Measurements from ENCODE around the gene CAST.

The CAST gene

GRCh38 chr5:96706433-96707111, 44.4 kb downstream of the CAST start:
- no peak for DNase-seq (ENCODE audit: low read depth in 2 of 3, low spot score in 1 of 3)

DNA sequence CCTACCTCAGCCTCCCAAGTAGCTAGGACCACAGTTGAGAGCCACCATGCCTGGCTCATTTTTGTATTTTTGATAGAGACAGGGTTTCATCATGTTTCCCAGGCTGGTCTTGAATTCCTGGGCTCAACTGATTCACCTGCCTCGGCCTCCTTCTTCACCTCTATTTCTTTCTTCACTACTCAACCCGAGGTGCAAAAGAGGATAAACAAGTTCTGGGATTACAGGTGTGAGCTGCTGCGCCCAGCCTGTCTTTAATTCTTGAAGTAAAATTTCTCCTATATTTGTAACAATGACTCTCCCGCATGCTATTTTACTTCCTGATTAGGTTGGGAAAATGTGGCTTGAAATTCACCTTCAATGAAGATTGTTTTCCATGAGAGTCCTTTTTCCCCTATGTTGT, 46.4 kb downstream of the CAST start:
- DNase-seq (ENCODE audit: low read depth in 2 of 3, low spot score in 1 of 3): no peak

GRCh38 chr5:96709152-96709821, 47.1 kb downstream of the CAST start:
- no peak for DNase-seq (ENCODE audit: low read depth in 2 of 3, low spot score in 1 of 3)

- no peak for DNase-seq (ENCODE audit: low read depth in 2 of 3, low spot score in 1 of 3)
These were observed 50.0 kb downstream of the CAST start for GRCh38 chr5:96712100-96712746.

DNA sequence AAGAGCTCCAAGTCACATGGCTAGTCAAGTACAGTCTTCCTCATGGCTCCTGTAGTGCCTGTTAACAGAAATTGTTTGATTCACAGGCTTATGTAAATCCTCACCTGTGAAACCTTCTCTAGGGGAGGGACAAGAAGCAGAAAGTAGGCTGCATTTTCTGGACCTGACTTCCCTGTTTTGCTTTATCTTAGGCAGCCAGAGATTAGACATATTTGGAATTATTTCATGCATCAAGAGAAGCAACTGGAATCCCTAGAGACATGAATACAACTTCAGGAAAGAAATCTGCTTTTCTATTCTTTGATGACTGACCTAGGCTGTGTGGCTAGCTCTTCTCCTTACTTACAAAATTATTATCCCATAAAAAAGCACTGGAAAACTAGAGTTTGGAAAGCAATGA, 52.3 kb downstream of the CAST start:
- no peak for DNase-seq (ENCODE audit: low read depth in 2 of 3, low spot score in 1 of 3)

DNA sequence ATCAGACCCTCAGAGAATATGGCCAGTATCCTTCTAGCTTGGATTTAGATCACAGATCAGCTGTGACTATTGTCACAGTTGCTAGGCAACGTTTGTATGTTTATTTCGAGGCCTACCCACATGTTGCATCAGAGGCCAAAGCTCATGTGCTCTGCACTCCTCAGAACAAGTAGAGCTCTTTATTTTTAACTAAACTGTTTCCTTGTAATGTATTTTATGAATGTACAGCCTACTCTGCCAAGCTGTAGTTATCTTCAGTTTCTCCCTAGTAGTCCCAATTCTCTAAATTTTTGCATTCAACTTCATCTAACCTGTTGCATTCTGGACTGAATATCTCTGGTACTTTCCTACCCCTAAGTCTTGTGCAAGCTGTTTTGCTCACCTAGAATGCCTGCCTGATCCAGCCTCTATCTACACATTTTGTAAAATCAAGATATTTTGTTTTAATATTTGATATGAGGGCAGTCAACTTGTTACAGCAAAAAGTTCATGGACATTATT, 52.8 kb downstream of the CAST start:
- DNase-seq (ENCODE audit: low read depth in 2 of 3, low spot score in 1 of 3): no peak

- no peak for DNase-seq (ENCODE audit: low read depth in 2 of 3, low spot score in 1 of 3)
These were observed 53.8 kb downstream of the CAST start for GRCh38 chr5:96716007-96716406.

- DNase-seq (ENCODE audit: low read depth in 2 of 3, low spot score in 1 of 3): no peak
These were observed 54.5 kb downstream of the CAST start for GRCh38 chr5:96716716-96717115.

- DNase-seq (ENCODE audit: low read depth in 2 of 3, low spot score in 1 of 3): no peak
These were observed 55.7 kb downstream of the CAST start for GRCh38 chr5:96717874-96718273.

DNA sequence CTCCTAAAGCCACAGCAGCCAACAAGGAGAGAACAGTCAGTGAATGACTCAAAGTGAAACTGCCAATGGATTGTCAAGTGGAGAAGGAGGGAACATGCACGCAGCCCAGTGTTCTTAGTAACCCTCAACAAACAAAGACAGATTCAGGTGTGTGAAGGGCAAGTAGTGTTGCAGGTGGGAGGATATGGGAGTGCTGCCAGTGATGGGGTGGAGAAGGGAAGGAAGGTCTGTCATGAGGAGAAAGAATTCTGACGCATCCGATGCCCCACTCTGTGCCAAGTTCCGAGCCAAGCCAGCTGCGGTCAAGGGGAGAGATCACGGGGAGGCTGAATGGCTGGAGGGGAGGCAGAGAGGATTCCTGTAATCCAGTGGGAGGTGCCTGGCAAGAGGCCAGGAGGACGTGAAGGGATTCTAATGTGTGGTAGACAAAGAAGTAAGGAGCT, 56.5 kb downstream of the CAST start:
- DNase-seq (ENCODE audit: low read depth in 2 of 3, low spot score in 1 of 3): no peak

- DNase-seq (ENCODE audit: low read depth in 2 of 3, low spot score in 1 of 3): no peak
These were observed 58.2 kb downstream of the CAST start for GRCh38 chr5:96720408-96720807.

- no peak for DNase-seq (ENCODE audit: low read depth in 2 of 3, low spot score in 1 of 3)
These were observed 59.3 kb downstream of the CAST start for GRCh38 chr5:96721351-96721977.

DNA sequence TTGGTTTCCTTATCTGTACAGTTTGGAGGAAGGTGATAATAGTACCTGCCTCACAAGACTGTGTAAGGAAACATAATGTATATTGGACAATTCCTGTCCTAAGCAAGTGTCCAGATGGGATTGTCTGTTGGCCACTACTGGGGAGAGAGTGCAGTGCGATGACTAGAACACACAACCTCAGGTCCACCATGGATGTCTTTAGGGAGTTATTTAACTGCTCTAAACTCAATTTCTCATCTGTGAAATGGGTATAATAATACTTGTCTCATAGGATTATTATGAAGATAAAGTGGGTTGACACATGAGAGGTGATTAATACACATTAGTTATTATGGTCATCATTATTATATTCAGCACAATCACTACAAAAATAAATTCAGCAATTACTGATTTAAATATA, 63.1 kb downstream of the CAST start:
- no peak for DNase-seq (ENCODE audit: low read depth in 2 of 3, low spot score in 1 of 3)

DNA sequence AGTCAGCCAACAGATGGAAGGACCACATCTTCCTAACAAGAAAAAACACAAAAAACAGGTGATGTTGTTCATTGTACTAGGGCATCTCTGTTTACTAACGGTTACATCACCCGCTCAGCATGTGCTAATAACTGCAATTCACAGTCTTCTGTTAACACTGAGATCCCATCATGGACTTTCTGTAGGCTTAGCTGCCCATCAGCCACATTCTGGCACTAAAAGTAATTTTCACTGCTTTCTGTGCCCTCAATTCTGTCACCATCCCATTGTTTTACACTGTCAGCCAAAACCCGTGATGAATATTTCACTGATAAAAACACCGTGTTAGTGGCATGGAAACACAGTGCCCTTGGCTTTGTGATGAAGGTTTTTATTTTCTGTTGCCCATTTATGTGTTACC, 64.6 kb downstream of the CAST start:
- DNase-seq (ENCODE audit: low read depth in 2 of 3, low spot score in 1 of 3): no peak

- DNase-seq (ENCODE audit: low read depth in 2 of 3, low spot score in 1 of 3): no peak
These were observed 67.0 kb downstream of the CAST start for GRCh38 chr5:96729156-96729555.

DNA sequence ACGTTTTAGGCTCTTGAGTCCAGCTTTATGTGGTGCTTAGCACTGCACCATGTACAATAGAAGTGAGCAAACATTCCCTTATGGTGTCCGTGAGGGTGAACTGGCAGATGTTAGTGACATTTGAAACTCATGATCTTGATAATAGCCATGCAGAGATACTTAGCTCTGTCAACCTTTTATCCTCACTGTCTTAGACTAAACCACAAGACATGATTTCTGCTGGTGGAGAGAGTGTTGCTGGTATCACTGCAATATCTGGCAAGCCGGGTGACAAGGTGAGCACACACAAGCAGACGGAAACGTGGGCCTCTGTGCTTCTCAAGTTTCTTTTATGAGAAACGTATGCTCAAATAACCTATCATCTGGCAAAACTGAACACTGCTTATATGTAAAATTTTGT, 68.4 kb downstream of the CAST start:
- DNase-seq (ENCODE audit: low read depth in 2 of 3, low spot score in 1 of 3): no peak

DNA sequence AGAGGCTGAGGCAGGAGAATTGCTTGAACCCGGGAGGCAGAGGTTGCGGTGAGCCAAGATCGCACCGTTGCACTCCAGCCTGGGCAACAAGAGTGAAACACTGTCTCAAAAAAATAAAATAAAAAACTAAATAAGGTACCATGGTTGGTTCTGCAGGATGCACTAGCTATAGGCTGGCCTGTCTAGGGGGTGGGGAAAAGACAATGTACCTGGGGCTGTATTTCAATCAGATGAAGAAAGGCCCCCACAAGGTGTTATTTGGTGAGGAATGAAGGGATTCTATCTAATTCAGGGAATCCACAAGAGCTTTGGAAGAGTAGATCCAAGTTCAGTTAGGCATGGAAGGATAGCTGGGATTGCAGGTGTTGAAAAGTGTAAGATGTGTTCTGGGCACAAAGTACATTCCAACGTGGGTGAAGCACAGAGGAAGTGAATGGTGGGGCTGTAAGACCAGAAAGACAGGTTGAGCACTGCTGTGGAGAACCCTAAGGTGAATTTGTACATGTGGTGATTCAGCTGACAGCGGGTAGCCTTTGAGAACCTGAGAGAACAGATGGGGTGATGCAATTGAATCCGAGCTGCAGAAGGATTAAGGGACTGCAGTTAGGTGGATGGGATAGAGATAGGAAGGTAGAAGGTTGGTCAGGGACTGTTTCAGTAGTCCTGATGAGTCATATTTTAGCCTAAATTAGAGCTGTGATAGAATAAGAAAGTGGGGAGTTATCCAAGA, 71.8 kb downstream of the CAST start:
- DNase-seq (ENCODE audit: low read depth in 2 of 3, low spot score in 1 of 3): no peak

DNA sequence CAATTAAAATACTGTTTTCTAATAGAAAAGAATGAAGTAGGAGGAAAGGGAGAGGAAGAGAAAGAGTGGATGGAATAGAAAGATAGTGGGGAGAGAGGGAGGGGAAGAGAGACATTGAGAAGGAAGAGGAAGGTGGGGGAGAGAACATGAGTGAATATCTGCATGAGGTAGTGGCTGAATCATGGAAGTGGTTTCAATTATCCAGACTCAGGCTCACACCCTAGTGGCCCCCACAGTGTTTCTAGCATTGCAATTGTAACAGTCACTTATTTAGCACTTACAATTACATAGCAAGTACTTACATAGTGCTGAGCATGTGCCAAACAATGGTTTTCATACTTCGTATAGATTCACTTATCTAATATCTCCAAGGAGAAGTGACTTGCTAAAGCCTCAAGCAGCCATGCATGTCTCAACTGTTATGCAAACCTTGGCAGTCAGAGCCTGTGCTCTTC, 72.7 kb downstream of the CAST start:
- no peak for DNase-seq (ENCODE audit: low read depth in 2 of 3, low spot score in 1 of 3)

DNA sequence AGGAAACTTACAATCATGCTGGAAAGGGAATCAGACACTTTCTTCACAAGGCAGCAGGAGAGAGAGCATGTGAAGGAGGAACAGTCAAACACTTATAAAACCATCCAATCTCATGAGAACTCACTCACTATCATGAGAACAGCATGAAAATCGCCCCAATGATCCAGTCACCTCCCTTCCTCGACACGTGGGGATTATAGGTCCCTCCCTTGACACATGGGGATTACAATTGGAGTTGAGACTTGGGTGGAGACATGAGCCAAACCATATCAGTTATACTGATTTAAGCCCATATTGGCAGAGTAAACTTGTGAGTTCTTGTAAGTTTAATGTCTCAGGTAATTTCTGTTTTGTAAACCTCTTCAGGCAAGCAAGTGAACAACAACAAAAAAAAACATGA, 74.8 kb downstream of the CAST start:
- DNase-seq (ENCODE audit: low read depth in 2 of 3, low spot score in 1 of 3): no peak

- no peak for DNase-seq (ENCODE audit: low read depth in 2 of 3, low spot score in 1 of 3)
These were observed 78.9 kb downstream of the CAST start for GRCh38 chr5:96741106-96741505.

DNA sequence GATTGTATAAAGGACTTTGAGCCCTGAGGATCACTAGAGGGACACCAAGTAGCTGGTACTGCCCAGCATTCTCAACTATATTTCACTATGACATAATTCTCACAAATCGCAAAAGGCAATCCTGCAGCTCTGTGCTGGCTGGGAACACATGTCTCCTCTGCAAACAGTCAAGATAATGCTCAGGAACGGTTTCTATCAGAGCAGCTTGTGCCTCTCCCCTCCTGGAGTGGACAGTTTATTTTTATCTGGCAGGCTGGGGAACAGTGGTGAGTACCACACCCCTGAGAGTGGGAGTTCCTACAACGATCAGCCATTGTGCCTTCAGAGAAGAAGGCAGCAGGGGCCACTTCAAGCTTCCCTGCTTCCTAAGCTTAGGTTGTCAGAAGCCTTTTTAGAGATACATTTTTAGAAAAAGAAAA, 79.7 kb downstream of the CAST start:
- DNase-seq (ENCODE audit: low read depth in 2 of 3, low spot score in 1 of 3): no peak

Data from stimulated activated CD4-positive, alpha-beta T cell treated with anti-CD3 and anti-CD28 coated beads, Interleukin-12 subunit alpha, Interleukin-12 subunit beta, amount 100 ng/mL, for 48 hours (primary cell).